Measurements from ENCODE around the gene DLGAP1. TPM values are rescaled to one million over a fixed set of nuclear protein-coding genes. Genes with fewer than 3 reads are reported as not detected.

DLGAP1 gene
- total and polyA plus RNA-seq, 2 of the 8 experiments (the other 6 are each of a cell fraction or from before 2014, with no cell fraction given): 11.8 to 16.9 TPM

DNA sequence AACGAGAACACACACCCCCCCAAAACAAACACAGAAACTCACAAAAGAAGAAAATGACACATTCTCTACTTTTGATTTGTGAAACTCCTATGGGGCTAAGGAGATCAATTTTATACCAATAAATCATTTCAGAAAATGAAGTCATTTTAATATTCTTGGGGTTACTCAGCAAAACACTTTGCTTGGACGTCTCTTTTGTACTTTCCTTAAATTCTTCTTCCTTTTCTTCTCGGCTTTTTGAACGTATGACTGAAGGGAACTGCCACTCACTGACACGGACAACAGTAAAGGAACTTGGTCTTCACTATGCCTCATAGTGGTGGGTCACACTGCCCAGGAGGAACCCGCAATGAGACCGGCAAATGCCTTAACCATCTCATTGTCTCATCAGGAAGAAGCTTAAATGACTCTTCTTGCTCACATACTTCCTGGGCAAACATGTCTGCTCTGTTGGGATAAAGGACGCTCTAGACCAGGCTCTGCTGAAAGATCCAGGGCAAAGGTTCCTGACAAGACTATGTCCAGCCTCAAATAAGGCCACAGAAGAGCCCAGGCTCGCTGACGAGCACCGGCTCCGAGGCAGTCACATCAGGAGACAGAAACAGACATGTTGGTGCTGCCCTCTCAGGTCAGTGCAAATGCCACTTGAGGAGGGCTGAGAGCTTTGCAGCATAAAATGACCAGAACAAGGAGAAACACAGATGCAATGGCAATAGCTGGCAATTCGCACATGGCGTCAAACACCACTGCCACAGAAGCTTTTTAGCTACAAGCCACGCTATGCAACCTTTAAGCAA lies 799.7 kb downstream of the DLGAP1 start (continued):
- TF ChIP-seq, protein P1, sequence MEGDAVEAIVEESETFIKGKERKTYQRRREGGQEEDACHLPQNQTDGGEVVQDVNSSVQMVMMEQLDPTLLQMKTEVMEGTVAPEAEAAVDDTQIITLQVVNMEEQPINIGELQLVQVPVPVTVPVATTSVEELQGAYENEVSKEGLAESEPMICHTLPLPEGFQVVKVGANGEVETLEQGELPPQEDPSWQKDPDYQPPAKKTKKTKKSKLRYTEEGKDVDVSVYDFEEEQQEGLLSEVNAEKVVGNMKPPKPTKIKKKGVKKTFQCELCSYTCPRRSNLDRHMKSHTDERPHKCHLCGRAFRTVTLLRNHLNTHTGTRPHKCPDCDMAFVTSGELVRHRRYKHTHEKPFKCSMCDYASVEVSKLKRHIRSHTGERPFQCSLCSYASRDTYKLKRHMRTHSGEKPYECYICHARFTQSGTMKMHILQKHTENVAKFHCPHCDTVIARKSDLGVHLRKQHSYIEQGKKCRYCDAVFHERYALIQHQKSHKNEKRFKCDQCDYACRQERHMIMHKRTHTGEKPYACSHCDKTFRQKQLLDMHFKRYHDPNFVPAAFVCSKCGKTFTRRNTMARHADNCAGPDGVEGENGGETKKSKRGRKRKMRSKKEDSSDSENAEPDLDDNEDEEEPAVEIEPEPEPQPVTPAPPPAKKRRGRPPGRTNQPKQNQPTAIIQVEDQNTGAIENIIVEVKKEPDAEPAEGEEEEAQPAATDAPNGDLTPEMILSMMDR (IDR thresholded peaks at IDR 0.05; ENCODE audit: control extremely low read depth in 1 of 3, insufficient read depth in 1 of 3, low read depth in 1 of 3, low read length in 3 of 3): peak in 2 of 3 experiments; percentile 10 to 13; a peak in 2 of 4 replicates
- no peak for TF ChIP-seq RBBP5 (IDR thresholded peaks at IDR 0.05; ENCODE audit: borderline replicate concordance, low read depth, low read length)
- no peak for TF ChIP-seq ZNF274 (IDR thresholded peaks at IDR 0.05; ENCODE audit: borderline replicate concordance, extremely low read depth, low read length)
